CD4-positive, alpha-beta T cell treated with Interleukin-4 for 1 hour (primary cell): ENCODE measurements around the gene EPHA3.
"Not testable (repeated sequence)": the region's sequence is repeated elsewhere in the genome, so short reads cannot be mapped to it uniquely, and the experiment has no call there.

Experiments
- DNase-seq, 2 donors: peaks; one replicate each; pipeline ENCODE4 v3.0.0-alpha.2; 2020 to 2022

EPHA3 gene

DNA sequence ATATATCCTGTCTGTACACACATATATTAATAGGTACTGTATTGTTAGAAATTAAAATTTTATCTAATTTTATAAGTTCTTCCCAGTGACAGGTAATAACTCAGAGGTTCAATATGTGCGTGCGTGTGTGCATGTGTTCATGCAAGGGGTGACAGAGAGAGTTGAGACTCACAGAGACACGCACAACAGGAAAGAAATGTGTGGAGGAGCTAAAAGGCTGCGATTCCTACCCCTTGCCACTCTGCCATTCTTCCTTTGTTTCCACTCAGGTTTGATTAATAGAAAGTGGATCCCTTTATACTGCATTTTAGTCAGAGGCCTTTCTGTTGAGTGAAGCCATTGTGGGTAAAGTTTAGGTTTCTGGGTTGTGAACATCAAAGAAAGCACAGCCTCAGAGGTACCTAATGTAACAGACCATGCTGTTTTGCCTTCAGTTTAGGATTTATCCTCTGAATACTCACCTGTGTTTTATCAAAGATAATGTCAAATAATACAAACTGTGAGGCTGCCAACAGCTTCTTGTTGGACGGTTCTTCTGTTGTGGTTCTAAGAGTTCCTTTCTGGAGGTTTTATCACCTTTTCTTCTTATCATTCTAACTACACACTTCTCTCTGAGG is 182.3 kb downstream of the EPHA3 start:
- no peak for DNase-seq

DNA sequence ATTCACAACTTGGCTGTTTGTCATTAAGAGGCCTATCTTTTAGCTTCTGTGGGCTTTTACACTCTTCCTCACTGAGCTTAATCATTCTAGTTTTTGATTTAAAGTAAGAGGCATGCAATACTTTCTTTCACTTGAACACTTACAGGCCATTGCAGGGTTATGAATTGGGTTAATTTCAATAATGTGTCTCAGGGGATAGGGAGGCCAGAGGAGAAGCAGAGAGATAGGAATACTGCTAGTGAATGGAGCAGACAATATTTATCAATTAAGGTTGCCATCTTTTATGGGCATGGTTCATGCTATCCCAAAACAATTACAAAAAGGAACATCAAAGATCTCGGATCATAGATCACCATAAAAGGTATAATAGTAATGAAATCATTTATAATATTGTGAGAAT is 189.8 kb downstream of the EPHA3 start:
- no peak for DNase-seq

GRCh38 chr3:89300526-89300925 is 193.1 kb downstream of the EPHA3 start:
- no peak for DNase-seq

GRCh38 chr3:89300981-89301380 is 193.6 kb downstream of the EPHA3 start:
- DNase-seq: no peak

- DNase-seq: no peak
Observed at GRCh38 chr3:89303701-89304100, 196.3 kb downstream of the EPHA3 start.

GRCh38 chr3:89306540-89306939 is 199.1 kb downstream of the EPHA3 start:
- DNase-seq: no peak

DNA sequence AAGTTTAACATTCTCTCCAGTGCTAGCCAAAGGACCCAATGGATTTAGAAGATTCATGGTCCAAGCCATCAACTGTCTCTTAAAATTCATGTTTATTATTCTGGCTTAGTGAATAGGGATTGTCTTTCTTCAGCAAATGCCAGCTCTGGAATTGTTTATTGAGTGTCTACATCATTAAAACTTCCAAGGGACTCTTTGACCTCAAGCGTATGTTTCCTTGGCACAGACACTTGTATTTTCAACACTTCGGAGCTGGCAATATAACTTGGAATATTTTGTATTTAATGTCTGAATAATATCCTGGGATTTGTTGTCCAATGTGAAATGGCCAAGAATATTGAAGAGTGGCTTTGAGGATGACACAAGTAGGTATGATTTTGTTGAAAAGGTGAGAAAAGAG is 204.2 kb downstream of the EPHA3 start:
- DNase-seq: no peak

DNA sequence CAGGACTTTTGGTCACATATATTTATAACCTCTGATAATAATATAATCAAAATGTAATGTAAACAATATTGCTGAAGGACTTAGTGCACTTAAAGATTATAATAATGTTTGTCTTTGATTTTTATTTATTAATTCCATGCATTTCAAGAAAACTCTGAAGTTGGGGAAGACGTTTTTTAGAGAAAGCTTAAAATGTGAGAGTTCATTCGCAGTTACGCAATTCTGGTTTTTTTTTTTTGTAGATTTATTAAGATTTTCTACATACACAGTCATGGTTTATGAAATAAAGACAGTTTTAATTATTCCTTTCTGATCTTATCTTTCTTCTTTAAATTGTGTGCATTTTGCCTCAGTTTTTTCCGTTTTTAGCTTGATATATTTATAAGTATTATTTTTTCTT is 204.7 kb downstream of the EPHA3 start:
- no peak for DNase-seq

- DNase-seq: no peak
Observed at GRCh38 chr3:89314454-89315098, 207.2 kb downstream of the EPHA3 start.

DNA sequence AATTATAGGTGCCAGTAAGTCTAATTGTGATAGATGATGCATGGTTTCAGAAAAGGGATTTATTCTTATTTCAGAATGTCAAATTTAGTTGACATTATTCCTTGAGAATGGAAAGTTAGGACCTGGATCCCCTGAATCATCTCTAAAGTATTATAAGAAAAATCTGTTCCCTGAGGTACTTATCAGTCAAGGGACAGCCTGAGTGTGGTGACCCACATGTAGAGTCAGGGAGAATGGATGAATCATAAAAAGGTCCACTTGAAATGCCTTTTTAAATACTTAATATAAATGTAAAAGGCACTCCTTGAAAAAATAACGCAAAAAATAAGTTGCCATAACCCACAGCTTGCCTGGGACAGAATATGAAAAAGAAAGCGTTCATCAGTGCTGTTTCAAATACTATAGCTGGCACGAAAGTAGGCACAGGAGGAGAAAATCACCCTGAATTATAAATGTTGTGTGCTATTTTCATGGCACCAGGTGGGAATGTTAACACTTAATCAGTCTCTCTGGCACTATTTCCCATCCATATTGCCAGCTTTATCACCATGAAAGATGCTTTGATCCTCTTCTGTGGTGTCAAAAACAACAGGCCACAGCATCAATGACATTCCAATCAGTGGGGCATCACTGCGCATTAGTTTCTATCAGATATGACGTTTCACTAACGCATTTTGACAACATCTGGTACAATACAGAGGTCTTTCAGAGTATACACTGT is 208.5 kb downstream of the EPHA3 start:
- no peak for DNase-seq

DNA sequence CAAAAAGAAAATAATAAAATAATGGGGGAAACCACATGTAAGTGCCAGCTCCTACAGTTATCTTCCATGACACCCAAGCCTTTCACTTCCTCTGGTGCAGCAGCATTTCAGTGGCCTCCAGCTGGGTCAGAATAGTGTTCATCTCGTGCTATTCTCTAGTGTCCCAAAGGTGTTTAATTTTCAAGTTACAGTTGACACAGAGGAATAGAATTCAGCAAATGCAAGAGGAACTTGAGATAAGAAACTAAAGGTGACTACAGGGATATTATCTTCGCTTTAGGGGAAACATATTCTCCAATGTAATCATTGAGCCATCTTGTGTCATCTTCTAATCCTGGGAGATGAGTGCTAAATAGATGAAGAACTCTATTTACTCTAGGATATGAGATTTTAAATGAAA is 212.8 kb downstream of the EPHA3 start:
- DNase-seq: no peak

- DNase-seq: no peak
Observed at GRCh38 chr3:89326997-89327396, 219.6 kb downstream of the EPHA3 start.

DNA sequence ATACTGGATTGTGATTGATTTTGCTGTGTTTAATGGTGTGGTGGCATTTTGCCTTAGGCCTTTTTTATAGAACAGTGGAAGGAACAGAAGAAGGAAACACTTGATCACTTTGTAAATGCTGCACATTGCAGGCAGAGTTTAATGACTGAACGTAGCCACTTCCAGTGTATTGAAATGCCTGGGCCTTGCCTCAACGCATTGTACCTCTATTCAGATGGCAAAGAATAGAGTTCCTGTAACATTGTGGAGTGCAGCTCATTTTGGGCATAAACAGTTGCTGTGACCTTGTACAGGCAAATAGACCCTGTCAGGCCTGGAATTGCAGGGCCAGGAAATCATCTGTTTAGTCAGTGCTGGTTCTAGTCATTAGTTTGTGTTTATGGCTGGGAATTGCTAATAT is 225.0 kb downstream of the EPHA3 start:
- DNase-seq: no peak

DNA sequence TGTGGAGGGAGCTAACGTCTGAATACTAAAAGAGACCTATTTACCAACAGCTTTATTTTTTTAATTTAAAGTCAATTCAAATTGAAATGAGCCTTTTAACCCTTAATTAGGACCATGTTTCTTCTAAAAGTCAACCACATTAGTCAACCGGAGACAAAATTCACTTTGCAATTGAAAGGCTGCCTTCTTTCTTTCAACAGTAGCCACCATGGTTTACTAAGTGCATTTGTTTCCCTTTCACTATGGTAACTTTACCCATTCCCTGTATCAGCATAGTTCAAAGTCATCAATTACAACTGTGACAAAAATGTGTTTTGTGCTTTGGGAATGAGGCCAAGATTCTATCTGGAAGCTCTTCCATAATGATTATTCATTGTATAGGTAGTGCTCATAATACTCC is 225.4 kb downstream of the EPHA3 start:
- DNase-seq: no peak

- DNase-seq: no peak
Observed at GRCh38 chr3:89335693-89336092, 228.3 kb downstream of the EPHA3 start.

- DNase-seq: no peak
Observed at GRCh38 chr3:89340408-89340807, 233.0 kb downstream of the EPHA3 start.

- DNase-seq: no peak
Observed at GRCh38 chr3:89344076-89344475, 236.7 kb downstream of the EPHA3 start.

- not testable (repeated sequence) for DNase-seq
Observed at GRCh38 chr3:89350935-89351334, 243.5 kb downstream of the EPHA3 start.

- DNase-seq: no peak
Observed at GRCh38 chr3:89353465-89353864, 246.0 kb downstream of the EPHA3 start.

DNA sequence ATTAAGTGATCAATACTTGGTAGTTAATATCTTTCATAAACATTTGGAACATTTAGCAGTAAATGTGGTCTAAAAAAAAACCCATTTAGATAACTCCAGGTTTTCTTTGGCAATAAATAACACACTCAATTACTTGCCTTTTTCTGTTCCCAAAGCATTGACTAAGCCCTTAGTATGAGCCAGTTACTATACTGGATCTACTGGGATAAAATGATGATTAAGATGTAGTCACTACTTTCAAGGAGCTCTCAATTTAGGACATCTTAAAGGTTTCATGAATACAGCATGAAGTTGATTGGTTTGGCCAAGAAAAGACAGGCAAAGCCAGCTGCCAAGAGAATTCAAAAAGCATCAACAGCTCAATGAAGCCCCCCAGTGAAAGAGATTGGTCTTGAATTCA is 250.9 kb downstream of the EPHA3 start:
- DNase-seq: no peak

DNA sequence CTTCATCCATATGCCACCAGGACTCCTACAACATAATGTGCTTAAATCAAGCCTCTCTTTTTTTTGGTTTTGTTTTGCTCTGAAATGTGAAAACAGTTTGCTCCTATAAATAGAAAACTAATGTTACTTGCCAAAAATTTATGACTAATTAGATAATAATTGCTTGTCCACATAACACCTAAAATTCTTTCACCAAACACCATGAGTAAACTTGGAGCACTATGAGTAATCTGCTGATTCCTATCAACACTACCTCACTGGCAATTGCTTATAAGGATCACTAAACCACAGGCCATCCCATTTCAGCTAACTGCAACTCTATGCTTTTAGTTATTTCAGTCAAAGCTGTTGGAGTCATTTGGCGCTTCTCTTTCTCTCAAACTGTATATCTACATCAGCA is 252.7 kb downstream of the EPHA3 start:
- DNase-seq: no peak

GRCh38 chr3:89362496-89362895 is 255.1 kb downstream of the EPHA3 start:
- DNase-seq: no peak

GRCh38 chr3:89363171-89363570 is 255.8 kb downstream of the EPHA3 start:
- DNase-seq: no peak

GRCh38 chr3:89364314-89364713 is 256.9 kb downstream of the EPHA3 start:
- no peak for DNase-seq
